ENCODE measurements around the gene TMPRSS3.

Gene TMPRSS3

DNA sequence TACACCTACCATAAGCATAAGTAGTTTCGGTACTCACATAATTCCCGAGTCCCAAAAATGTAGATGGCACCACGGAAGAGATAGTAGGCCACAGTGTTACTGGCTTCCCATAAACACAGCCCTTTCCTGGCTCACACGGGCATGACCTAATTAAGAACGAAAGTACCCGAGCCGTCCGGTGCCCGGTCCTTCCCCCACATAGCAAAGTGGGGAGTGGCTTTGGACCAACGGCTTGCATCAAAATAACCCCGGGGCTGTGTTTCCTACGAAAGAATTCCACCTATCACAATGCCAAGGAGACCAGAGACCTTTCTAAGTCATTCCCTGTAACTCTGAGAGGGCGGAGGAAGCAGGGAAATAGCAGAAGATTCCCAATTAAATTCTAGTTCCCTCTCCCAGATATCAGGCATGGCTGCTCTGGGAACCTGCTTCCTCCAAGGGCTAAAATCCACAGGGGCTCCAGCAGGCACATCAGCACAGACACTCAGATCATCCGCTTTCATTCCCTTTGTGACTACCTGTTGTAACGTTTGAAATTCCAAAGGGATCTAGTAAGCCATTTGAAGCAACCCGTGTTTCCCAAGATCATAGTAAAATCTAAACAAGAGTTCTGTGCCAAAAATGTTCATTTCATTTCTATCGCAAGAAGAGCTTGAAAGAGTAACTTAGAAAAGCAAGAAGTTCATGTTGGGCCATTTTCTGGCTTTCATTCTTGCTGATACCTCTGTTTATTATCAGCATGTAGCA, at the start of gene TMPRSS3:
TMPRSS3 (minus strand) TSS at position 148 of the 747 bp plus-strand sequence. CDS start 635 bp downstream, outside the sequence.
- no peak for DNase-seq

- DNase-seq = no peak
These were observed 49.5 kb upstream of the TMPRSS3 start for GRCh38 chr21:42445311-42445710.

GRCh38 chr21:42444745-42445059, 48.9 kb upstream of the TMPRSS3 start:
- no peak for DNase-seq

DNA sequence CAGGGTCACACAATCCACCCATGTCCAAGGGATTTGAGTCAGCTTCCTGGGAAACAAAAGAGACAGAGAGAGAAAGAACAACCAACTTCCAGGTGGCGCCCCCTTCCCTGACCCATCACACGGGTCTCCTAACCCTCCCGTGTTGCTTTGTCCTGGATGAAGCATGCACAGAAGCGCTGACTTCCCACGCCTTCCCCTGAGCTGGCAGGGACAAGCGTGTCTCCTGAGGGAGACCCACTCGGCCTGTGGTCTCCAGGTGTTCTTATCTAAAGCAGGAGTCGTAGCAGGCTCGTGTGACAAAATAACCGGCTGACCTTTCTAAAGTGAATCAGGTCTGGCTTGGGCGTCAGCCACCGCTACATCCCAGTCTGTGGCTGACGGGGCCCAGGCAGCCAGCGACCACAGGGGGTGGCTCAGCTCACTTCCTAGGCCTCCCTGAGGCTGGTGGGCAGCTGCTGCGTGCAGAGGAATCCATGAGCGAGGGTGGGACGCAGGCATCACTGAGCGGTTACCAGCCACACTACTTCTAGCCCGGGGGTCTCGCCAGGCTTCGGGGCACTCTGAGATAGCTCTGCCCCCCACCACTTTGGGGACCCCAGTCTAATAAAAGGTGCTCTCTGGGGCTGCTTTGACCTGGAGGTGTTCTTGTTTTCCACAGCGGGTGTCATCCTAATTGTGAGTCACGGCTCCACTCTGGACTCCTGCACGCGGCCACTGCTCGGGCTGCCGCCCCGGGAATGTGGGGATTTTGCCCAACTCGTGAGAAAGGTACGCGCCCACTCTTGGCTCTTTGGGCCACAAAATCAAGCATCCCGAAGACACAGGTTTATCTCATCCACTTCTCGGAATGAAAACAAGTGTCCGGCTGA, 48.3 kb upstream of the TMPRSS3 start:
- DNase-seq = no peak

GRCh38 chr21:42443181-42443785, 47.4 kb upstream of the TMPRSS3 start:
- no peak for DNase-seq

DNA sequence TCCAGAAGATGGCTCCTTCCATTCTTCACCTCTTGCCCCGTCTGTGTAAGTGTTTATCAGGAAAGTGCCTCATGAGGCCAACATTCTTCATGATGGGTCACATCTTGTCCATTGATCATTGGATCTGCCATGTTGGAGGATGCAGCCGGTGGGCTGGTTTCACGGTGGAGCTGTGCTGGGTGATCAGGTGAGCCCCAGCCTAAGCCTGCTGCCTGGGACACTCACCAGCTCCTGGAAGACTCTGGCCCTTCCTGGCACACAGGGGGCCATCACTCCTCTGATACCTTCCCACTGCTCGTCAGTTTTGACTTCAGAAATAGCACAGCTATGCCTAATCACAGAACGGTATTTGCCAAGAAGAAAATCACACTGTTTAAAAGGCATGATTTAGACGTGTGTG, 46.1 kb upstream of the TMPRSS3 start:
- DNase-seq = no peak

GRCh38 chr21:42440187-42440792, 44.4 kb upstream of the TMPRSS3 start:
- DNase-seq = no peak

DNA sequence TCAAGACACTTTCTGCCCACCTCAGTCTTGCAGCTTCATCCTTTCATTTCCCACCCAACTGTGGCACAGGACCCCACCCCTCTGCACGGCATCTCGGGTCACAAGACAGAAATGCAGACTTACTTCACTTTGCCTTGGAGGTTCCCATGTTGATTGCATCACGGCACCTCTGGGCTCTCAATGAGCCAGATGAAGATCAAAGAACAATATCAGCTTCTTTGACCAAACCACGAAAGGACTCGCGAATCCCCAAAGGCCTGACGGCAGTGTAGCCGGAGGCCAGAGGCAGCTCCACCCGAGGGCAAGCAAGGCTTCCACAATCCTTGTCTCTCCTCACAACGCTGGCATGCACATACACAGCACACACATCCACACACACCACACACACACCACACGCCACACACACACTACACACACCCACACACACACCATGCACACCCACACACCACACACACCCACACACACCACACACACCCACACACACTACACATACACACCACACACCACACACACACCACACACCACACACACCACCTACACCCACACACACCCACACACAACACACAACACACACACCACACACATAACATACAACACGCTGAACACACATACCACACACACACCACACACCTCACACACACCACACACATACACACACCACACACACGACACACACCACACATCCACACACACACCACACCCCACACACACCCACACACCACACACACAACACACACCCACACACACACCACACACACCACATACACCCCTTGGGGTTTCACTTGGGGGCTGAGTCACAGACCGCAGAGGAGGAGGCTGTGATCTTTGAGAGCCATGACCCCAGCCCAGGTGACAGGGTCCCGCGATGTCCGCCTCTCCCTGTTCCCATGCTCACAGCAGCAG, 43.7 kb upstream of the TMPRSS3 start:
- DNase-seq = no peak

- no peak for DNase-seq
These were observed 42.7 kb upstream of the TMPRSS3 start for GRCh38 chr21:42438316-42439205.

DNA sequence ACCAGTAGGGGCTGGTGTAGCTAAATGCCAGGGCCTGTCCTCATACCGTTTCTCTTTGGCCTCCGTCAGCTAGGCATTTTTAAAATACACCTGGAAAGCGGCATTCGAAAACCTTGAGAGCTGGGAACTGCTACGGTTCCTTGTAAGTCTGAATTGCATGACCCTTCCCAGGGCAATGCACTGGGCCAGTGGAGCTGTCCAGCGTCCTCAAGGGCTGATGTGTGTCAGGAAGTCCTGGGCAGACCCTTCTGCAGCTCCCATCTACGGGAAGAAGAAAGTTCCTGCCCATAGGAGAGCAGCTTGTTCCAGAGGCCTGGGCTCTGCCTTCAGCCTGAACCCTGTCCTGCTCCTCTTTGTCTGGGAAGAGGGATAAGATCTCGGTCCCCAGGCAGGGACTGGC, 41.9 kb upstream of the TMPRSS3 start:
- no peak for DNase-seq

DNA sequence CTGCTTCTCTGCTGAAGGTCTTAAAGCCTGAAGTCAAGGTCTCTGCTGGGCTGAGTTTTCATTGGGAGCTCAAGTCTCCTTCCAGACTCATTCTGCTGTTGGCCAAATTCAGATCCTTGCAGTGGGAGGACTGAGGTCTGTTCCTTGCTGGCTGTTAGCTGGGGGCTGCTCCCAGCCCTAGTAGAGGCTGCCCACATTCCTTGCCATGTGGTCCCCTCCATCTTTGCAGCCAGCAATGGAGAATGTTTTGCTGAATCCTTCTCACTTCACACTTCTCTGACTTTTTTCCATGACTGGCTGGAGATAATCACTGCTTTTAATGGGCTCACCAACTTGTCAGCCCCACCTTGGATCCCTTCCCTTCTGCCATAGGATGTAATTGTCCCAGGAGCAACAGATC, 41.1 kb upstream of the TMPRSS3 start:
- no peak for DNase-seq

GRCh38 chr21:42435833-42436232, 40.0 kb upstream of the TMPRSS3 start:
- DNase-seq = no peak

DNA sequence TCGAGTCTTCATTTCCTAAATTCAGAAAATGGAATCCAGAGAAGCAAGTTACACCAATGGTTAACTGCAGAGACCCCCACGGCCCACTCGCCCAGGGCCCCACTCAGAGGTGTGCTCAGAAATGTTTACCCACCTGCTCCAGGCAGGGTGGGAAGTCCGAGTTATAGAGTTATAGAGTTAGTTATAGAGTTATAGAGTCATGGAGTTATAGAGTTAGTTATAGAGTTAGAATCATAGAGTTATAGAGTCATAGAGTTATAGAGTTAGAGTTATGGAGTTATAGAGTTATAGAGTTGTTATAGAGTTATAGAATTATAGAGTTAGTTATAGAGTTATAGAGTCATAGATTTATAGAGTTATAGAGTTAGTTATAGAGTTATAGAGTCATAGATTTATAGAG, 39.5 kb upstream of the TMPRSS3 start:
- no peak for DNase-seq

DNA sequence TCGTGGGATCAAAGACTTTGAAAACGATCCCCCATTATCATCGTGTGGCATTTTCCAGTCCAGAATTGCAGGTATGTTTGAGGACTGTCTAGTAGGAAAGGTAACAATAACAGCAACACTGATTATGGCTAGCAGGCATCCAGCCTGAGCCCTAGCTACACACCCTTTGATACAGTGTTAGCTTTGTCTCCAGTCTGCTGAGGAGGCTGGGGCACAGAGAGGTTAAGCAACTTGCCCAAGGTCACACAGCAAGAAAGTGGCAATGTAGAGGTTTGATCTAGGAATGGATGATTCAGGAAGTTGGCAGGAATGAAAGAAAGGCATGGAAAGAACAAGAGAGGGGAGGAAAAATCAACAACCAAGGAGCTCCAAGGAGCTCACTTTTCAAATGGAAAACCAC, 39.0 kb upstream of the TMPRSS3 start:
- DNase-seq = no peak

- no peak for DNase-seq
These were observed 38.2 kb upstream of the TMPRSS3 start for GRCh38 chr21:42433946-42434551.

GRCh38 chr21:42432695-42433094, 36.8 kb upstream of the TMPRSS3 start:
- DNase-seq = no peak

DNA sequence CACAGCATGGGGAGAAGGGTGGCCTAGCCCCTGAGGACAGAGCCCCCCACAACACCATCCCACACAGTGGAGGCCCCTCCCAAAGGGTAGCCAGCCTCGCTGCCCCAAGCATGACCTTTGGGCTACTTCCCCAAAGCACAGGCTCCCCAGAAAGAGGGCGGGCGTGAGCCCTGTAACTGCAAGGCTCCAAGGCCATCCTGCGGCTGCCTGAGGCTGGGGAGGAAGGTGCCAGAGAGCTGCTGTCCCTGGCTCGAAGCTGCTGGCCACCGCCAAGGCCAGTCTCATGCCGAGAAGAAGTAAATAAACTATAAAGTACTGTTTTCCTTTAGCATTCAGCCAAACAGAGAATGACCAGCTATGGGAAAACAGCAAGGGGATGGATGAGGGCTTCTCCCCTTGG, 35.3 kb upstream of the TMPRSS3 start:
- DNase-seq = no peak

DNA sequence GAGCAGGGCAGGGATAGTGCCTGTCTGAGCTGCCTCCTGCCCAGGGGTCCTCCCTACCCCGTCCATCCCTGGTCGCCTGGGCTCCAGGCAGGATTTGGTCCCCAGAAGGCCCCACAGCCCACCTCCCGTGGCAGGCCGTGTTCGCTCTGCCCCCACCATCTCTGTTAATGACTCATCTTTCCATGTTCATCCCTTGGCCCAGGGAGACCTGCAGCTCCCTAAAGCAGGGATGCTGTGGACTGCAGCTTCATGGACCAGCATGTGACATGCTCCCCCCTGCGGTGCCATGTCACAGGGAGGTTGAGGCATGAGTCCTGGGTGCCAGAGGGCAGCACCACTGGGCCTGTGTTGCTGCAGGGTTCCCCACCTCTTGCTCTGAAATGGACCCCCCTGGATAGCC, 34.7 kb upstream of the TMPRSS3 start:
- no peak for DNase-seq

- no peak for DNase-seq
These were observed 34.0 kb upstream of the TMPRSS3 start for GRCh38 chr21:42429856-42430255.

DNA sequence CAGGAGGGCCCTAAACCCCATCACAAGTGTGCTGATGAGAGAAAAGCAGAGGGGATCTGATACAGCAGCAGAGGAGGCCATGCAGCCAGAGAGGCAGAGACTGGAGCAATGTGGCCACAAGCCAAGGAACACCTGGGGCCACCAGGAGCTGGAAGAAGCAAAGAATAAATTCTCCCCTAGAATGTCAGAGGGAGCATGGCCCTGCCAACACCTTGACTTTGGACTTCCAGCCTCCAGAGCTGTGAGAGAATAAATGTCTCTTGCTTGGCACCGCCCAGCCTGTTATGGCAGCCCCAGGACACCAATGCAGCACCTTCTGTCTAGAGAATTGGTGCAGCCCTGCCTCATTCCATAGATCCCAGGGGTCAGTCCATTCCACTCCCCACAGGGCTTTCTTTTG, 33.2 kb upstream of the TMPRSS3 start:
- DNase-seq = no peak
